HAP-1 (cell line): ENCODE data around the gene ARHGAP15.
A peak's percentile ranks its signal among the peaks of the same experiment; 100 is the strongest.

Source experiments
- DNase-seq, 2 experiments: peaks; one replicate each; pipeline ENCODE4 v3.0.0-alpha.2; 2016 to 2020; ENCODE audit warnings: low spot score in 2 of 2
- H3K27me3 ChIP-seq: fragments of 250-450 bp; sonication (Bioruptor Pico); 2 replicates; pipeline ENCODE4 v1.5.1; 2020; ENCODE audit warnings: low read depth, mild to moderate bottlenecking, moderate library complexity
- H3K36me3 ChIP-seq: fragments of 250-450 bp; sonication (Bioruptor Pico); replicated peaks from 2 replicates; pipeline ENCODE4 v1.5.1; 2020; ENCODE audit warnings: mild to moderate bottlenecking
- H3K4me1 ChIP-seq: fragments of 250-450 bp; sonication (Bioruptor Pico); 2 replicates; pipeline ENCODE4 v1.5.1; 2020; ENCODE audit warnings: mild to moderate bottlenecking
- H3K4me3 ChIP-seq: fragments of 250-450 bp; sonication (Bioruptor Pico); 2 replicates; pipeline ENCODE4 v1.5.1; 2020; ENCODE audit warnings: mild to moderate bottlenecking, moderate library complexity
- H3K9me3 ChIP-seq: fragments of 250-450 bp; sonication (Bioruptor Pico); 2 replicates; pipeline ENCODE4 v1.5.1; 2020; ENCODE audit warnings: mild to moderate bottlenecking, moderate library complexity
- in situ Hi-C: fragments of 300-500 bp; cut with MboI; formaldehyde crosslinking; loops from 3 replicates; pipeline ENCODE4 v1.14.3; 2020; ENCODE audit warnings: low sequenced_read_pairs, inconsistent platforms, mixed read lengths

Gene ARHGAP15

DNA sequence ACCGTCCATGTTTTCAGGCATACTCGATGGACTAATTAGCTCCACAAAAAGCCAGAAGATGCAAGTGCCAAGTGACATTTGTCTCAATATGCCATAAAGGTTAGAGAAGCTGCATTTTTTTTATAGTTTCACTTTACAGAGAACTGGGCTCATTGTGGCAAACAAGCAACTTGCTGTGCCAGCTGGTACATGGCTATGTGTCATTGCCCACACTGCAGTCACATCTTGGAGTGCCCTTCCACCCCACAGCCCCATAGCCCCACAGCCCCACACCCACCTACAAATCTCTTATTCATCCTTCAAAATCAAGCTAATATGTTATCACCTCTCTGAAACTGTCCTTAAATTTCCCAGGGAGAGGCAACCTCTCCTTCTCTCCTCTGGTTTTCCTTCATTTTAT, 451.9 kb downstream of the ARHGAP15 start:
- H3K9me3 ChIP-seq: no peaks in the 10 kb centered on the region
- no peaks in the 10 kb centered on the region for H3K4me1 ChIP-seq
- DNase-seq: no peak
- in situ Hi-C loops: no loop called here
- H3K27me3 ChIP-seq: no peaks in the 10 kb centered on the region
- H3K4me3 ChIP-seq: no peak overlapping the region
- H3K36me3 ChIP-seq: no peaks in the 10 kb centered on the region

DNA sequence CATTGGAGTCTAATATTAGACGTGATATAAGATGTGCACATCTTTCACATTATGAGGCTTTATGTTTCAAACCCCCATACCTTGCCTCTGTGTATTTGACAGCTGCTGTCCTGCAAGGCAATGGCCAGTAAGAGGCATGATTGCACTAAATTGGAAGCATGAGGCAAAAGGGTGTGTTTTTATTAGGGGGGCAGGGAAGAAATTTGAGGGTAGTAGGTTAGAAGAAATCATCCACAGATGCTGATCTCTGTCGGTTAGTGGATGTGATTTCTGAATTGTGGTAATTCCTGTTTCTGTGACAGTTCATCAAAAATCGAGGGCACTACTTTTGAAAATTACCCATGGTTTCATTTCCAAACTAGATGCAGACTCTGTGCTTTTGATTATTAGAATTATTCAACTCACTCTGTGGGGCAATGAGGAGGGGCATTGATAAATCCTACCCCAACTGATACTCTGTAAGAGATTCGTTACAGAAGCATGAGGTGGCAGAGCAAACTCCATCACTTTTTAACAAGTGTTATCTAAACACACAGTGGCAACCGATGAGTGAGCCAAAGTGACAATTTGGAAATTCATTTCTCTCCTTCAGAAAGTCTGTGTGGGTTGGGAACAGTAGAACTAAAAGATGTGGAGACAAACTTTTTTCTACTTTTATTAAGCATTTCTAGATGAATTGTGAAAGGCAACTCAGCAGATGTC, 453.0 kb downstream of the ARHGAP15 start:
- Histone ChIP-seq H3K4me1 (no peaks in the 10 kb centered on the region), H3K36me3 (no peaks in the 10 kb centered on the region), H3K4me3 (no peak overlapping the region), H3K9me3 (no peaks in the 10 kb centered on the region), H3K27me3 (no peaks in the 10 kb centered on the region)
- in situ Hi-C loops: no loop called here
- DNase-seq: no peak

DNA sequence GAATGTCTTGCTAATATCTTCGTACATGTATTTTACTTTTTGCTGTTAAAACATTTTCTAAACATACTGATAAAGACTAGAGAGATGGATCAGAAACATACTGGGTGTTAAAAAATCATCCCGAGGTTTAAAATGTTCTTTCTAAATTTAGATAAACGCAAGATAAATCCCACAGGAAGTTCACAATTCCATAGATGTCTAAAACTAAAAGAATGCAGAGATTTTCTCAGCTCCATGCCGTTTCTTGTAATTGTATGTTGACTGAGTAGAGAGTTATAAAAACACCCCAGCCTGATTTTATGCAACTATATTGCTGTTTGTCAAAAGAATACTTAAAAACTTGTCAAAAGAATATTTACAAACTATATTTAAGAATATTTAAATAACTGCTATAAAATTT, 455.7 kb downstream of the ARHGAP15 start:
- Histone ChIP-seq H3K36me3 (no peaks in the 10 kb centered on the region), H3K4me3 (no peak overlapping the region), H3K4me1 (no peaks in the 10 kb centered on the region), H3K9me3 (no peaks in the 10 kb centered on the region), H3K27me3 (no peaks in the 10 kb centered on the region)
- in situ Hi-C loops: no loop called here
- DNase-seq: no peak

DNA sequence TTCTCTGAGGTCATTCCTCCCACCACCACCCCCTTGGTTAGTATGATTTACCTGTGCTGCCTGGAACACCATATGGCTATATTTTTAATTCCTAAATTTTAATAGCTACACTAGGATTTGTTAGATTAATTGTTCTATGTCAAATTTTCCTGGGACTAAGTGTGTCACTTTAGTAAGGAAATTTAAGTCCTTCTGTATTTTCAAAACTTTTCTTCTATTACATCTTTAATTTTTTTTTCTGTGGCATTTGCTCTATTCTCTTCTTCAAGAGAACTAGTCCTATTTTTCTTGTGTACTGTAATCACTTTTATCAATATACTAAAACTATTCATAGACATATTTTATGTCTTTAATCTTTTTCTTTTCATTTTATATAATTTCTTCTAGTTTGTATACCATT, 456.9 kb downstream of the ARHGAP15 start:
- no peaks in the 10 kb centered on the region for H3K4me1 ChIP-seq
- no peaks in the 10 kb centered on the region for H3K27me3 ChIP-seq
- H3K4me3 ChIP-seq: no peak overlapping the region
- H3K36me3 ChIP-seq: no peaks in the 10 kb centered on the region
- no peaks in the 10 kb centered on the region for H3K9me3 ChIP-seq
- in situ Hi-C loops: no loop called here
- DNase-seq: no peak

DNA sequence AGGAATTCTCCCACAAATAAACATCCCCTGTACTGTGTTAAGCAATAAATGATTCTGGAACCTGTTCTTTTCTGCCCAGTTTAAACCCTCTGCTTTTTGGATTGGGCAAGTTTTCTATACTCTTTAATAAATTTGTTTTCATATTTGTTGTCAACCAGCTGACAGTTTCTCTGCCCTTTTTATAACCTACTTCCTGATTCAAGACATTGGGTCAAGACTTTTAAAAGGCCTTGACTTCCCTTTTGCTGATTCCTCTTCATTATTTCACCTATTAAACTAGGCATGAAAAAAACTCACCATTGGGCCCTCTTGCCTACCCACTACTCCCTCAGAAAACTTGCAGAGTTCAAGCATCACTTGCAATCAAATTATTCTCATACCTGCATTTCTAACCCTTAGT, 459.5 kb downstream of the ARHGAP15 start:
- DNase-seq: no peak

DNA sequence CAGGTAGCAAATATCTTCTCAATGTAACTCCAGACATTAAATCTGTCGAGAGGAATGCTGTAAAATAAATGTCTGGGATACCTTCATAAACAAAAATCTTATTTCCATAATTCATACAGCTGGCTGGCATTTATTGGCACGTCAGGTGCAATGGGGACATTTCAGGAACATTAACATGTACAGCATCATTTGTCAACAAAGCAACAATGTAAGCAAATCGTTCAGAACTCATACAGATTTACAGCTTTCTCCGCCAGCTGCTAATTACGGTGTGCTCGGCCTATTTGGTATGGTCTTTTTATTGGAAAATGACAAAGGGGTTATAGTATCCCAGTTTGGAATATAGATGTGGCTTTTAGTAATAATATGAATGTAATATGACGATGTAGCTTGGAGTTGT, 464.9 kb downstream of the ARHGAP15 start:
- Histone ChIP-seq H3K36me3 (no peaks in the 10 kb centered on the region), H3K4me3 (no peak overlapping the region), H3K27me3 (no peaks in the 10 kb centered on the region), H3K9me3 (no peaks in the 10 kb centered on the region), H3K4me1 (no peaks in the 10 kb centered on the region)
- in situ Hi-C loops: no loop called here
- DNase-seq: no peak

More for the DNA sequence above, 459.5 kb downstream of the ARHGAP15 start:
- no peaks in the 10 kb centered on the region for H3K4me1 ChIP-seq
- no peaks in the 10 kb centered on the region for H3K27me3 ChIP-seq
- no peaks in the 10 kb centered on the region for H3K36me3 ChIP-seq
- no peak overlapping the region for H3K4me3 ChIP-seq
- in situ Hi-C loops: no loop called here
- no peaks in the 10 kb centered on the region for H3K9me3 ChIP-seq

DNA sequence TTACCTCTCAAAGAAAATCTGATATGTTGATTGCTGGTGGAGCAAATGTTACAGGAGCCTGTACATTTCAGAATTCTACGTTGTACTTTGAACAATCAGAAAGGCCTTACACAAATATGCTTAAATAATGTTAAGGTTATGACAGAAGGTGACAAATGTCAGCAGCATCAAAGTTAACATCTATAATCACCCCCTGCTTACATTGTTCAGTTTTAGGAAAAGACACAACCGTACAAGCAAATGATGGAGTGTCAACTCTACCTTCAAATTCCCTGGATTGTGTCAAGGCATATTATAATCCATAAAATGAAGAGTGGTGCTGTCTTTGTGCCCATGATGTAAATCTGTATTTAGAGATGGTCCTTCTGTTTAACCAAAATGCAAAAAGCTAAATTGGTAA, 465.5 kb downstream of the ARHGAP15 start:
- Histone ChIP-seq H3K36me3 (no peaks in the 10 kb centered on the region), H3K4me3 (no peak overlapping the region), H3K27me3 (no peaks in the 10 kb centered on the region), H3K4me1 (no peaks in the 10 kb centered on the region), H3K9me3 (no peaks in the 10 kb centered on the region)
- in situ Hi-C loops: no loop called here
- DNase-seq: no peak

DNA sequence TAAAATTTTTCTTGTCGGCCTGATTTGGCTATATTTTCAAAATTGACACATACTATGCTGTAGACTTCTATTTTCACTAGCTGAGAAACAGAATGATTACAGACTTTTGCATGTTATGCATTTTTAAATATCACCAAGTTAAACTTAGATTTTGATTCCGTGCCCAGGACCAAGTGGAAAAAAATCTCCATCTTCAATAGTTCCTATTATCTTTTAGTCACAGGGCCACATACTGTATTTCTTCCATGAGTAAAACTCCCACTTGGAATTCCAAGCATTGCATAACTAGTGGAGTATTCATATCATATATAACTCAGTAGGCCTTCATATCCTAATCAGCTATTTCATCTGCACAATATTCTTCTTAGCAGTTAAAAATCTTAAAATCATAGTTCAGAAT, 470.9 kb downstream of the ARHGAP15 start:
- Histone ChIP-seq H3K27me3 (no peaks in the 10 kb centered on the region), H3K4me3 (no peak overlapping the region), H3K36me3 (no peaks in the 10 kb centered on the region), H3K4me1 (peaks cover 8% of the 10 kb centered on the region), H3K9me3 (no peaks in the 10 kb centered on the region)
- in situ Hi-C loops: no loop called here
- no peak for DNase-seq

DNA sequence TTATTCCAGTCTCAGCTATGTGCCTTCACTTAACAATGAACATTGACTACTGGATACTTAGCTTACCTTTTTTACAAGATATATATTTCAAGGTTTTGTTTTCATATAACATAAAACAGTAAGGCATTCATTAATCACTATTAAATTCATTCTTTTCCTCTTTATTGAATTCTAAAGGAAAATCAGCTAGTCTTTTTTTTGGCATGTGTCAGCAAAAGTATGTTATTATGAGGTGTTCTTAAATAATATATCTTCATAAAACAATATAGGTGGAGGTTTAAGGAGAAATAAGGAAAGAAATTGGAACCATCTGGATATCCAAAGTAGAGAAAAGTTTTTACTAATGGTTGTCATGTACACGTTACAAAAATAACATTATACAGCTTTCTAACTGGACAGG, 472.6 kb downstream of the ARHGAP15 start:
- in situ Hi-C loops: no loop called here
- H3K36me3 ChIP-seq: no peaks in the 10 kb centered on the region
- no peak overlapping the region for H3K4me3 ChIP-seq
- no peaks in the 10 kb centered on the region for H3K9me3 ChIP-seq
- no peaks in the 10 kb centered on the region for H3K27me3 ChIP-seq
- no peak for DNase-seq
- peaks cover 11% of the 10 kb centered on the region for H3K4me1 ChIP-seq

DNA sequence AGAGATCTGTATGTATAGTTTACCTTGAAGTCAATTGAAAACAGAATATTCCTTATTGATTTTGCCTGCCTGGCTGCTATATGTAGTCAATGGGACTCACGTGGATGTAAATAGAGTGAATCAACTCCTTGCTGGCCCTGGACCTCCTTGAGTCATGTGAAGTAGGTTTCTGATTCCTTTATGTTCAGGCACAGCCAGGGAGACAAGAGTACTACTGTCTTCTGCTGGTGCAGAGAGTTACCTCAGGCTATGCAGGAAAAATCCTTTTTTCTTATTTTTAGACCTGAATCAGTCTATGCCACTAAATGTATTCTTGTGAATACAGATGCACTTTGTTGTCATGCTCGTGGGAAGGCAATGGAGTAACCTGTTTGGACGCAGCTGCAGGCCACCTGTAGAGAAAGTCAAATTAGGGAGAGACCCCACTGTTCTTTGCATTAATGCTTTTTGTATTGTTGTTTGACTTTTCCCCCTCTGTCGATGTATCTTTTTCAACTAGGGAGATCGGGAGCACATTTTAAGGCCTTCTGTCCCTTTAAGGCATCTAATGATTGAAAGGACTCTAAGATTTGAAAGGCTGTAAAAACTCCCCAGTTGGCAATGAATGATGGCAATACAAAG, 473.9 kb downstream of the ARHGAP15 start:
- Histone ChIP-seq H3K4me3 (no peak overlapping the region), H3K9me3 (no peaks in the 10 kb centered on the region), H3K36me3 (no peaks in the 10 kb centered on the region), H3K4me1 (peaks cover 22% of the 10 kb centered on the region), H3K27me3 (no peaks in the 10 kb centered on the region)
- in situ Hi-C loops: no loop called here
- no peak for DNase-seq

DNA sequence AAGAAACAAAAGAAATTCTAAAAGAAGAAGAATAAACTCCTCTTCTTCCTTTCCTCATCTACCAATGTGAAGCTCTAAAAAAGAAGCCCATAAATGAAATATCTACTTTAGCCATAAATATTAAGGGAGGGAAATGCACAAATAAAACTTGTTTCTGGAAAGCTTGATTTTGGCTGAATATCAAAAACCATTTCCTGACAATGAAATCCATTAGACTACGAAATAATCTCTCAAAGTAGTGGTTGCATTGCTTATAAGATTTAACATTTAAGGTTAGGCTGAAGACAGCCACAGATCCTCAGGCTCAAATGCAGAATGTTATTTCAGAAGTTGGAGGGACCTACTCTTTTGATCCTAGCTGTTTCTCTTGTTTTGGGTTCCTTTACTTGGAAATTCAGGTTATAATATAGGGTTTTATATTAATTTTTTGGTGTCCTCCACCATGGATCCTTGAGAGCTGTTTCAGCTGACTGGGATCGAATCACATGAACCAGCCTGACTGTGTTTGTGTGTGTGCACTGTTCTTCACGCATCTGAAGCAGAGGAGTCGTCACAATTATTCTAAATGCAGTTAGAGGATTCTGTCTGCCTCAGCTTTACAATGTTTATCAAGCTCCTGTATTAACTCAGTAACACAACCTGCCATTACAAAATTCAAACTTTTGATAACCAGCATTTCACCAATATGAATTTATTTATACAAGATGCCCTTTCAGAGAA, 474.8 kb downstream of the ARHGAP15 start:
- H3K4me3 ChIP-seq: no peak overlapping the region
- H3K9me3 ChIP-seq: no peaks in the 10 kb centered on the region
- DNase-seq: no peak
- H3K4me1 ChIP-seq: peaks cover 31% of the 10 kb centered on the region
- H3K36me3 ChIP-seq: no peaks in the 10 kb centered on the region
- in situ Hi-C loops: no loop called here
- no peaks in the 10 kb centered on the region for H3K27me3 ChIP-seq

DNA sequence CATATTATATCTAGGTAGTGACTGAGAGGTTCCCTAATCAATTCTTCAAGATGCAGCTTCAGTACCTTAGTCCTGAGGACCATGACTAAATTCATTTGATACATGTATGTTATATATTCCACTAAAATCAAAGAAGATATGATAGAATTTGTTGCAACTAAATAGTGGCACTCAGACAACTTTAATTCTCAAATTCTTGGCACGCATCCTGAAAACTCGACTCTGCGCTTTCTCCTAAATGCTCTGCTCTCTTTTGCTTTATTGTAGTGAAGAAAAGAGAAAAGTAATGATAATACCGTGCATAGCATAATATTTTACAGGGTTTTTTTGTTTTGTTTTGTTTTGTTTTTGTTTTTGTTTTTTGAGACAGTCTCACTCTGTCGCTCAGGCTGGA, 475.3 kb downstream of the ARHGAP15 start:
- H3K27me3 ChIP-seq: no peaks in the 10 kb centered on the region
- no peak overlapping the region for H3K4me3 ChIP-seq
- DNase-seq: no peak
- H3K36me3 ChIP-seq: no peaks in the 10 kb centered on the region
- peaks cover 36% of the 10 kb centered on the region for H3K4me1 ChIP-seq
- in situ Hi-C loops: no loop called here
- no peaks in the 10 kb centered on the region for H3K9me3 ChIP-seq

DNA sequence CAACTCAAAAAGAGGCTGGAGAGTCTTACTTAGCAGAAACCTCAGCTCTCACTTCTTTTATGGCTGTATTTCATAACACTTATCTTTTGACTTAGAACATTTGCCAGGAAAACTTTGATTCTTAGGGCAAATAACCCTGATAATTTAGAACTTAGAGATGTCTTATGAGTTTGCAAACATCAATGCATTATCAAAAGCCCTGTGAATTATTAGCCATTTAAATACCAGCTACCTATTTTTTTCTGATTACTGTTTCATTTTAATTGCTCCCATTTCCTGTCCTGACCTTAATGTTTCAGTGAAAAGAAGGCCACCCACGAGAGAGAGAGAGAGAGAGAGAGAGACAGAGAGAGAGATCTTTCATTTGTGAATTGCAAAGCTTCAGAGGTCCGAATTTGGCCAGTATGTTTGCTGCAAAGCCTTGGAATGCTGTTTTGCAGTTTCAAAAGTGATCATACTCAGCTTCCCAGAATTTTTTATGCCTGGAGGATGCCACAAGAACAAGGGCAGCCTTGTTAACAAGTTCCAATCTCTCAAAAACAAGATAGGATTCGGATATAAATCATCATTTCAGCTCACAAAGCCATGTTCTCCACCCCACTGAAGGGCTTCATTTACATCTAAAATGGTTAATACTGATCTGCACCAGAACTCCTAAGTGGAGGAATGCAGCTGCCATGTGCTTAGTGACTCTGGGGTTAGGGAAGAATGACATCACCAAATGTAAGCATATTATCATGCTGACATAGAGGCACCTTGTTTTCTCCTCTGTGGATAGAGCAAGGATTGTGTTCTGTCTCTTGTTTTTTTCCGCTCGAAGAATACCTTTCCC, 478.2 kb downstream of the ARHGAP15 start:
- Histone ChIP-seq H3K4me3 (no peak overlapping the region), H3K4me1 (peaks cover 37% of the 10 kb centered on the region), H3K36me3 (no peaks in the 10 kb centered on the region), H3K9me3 (no peaks in the 10 kb centered on the region), H3K27me3 (no peaks in the 10 kb centered on the region)
- in situ Hi-C loops: no loop called here
- DNase-seq: peak; percentile 69 to 95

DNA sequence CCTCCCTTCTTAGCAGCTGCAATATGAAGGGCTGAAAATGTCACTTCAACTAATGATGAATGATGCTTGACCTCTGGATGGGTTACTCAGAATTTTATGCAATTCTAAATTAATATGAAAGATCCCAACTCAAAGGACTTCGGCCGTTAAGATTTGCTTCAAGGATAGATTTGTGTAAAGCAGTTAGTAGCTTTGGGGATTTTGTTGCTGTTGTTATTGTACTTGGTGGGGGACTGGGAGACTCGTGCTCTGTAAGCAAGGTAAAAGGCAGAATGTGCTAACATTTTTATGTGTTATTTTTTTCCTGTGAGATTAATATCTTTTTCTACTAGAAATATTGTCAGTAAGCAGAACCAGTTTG, 478.8 kb downstream of the ARHGAP15 start:
- Histone ChIP-seq H3K9me3 (no peaks in the 10 kb centered on the region), H3K36me3 (no peaks in the 10 kb centered on the region), H3K27me3 (no peaks in the 10 kb centered on the region), H3K4me3 (no peak overlapping the region), H3K4me1 (peaks cover 37% of the 10 kb centered on the region)
- DNase-seq: no peak
- in situ Hi-C loops: no loop called here
